GM12878 (cell line): Measurements from ENCODE around the gene ABCD3. TPM values are rescaled to one million over a fixed set of nuclear protein-coding genes. Genes with fewer than 3 reads are reported as not detected.

Source experiments
- ATAC-seq: fragments of 200-7000 bp; cut with Tn5 transposase; 3 replicates; pipeline ENCODE4 v1.9.1; 2020; ENCODE audit warnings: mild to moderate bottlenecking, moderate library complexity
- BruUV-seq: library from RNA; stranded (reverse); fragments of 400-500 nt; replicated peaks from 2 replicates; lab custom pipeline; 2021; lab: Mats Ljungman, UMichigan
- CTCF ChIA-PET: fragments of 300-600 bp; sonication (Branson Sonifier 250); formaldehyde crosslinking; extraction: SDS; loops from one replicate; lab custom pipeline; 2021; ENCODE audit warnings: inconsistent platforms; lab: Yijun Ruan, JAX
- POLR2A ChIA-PET: fragments of 350-600 bp; formaldehyde crosslinking; extraction: SDS; loops from one replicate; lab custom pipeline; 2021; ENCODE audit warnings: inconsistent platforms; lab: Charles Lee
- RAD21 ChIA-PET: fragments of 300-600 bp; sonication (Branson Sonifier 250); formaldehyde crosslinking; loops from one replicate; lab custom pipeline; 2023; ENCODE audit warnings: antibody characterized with exemption; ENCODE audit not compliant: unreplicated experiment; lab: Charles Lee
- SMC1A ChIA-PET: fragments of 300-600 bp; sonication (Branson Sonifier 250); formaldehyde crosslinking; loops from one replicate; lab custom pipeline; 2023; ENCODE audit not compliant: unreplicated experiment, uncharacterized antibody; lab: Charles Lee
- DNase-seq: peaks from one replicate; pipeline ENCODE4 v3.0.0-alpha.2; 2011; ENCODE audit warnings: low read depth, low spot score
- FAIRE-seq: peaks from 3 replicates; lab custom pipeline; 2011; peaks lifted over from hg19 to GRCh38; lab: Jason Lieb, UNC
- H2AFZ ChIP-seq: 2 replicates; pipeline ENCODE4 v1.6.0; 2011; ENCODE audit warnings: low read depth, low read length, control low read depth; ENCODE audit not compliant: control insufficient read depth
- H3K27ac ChIP-seq: 2 replicates; pipeline ENCODE4 v1.5.1; 2011; ENCODE audit warnings: control low read depth; ENCODE audit not compliant: control insufficient read depth, insufficient read depth
- H3K27me3 ChIP-seq, 2 experiments: replicated peaks in 1 of 2; 2 replicates each; pipeline versions ENCODE4 v1.6.0 to v1.6.1; 2011; ENCODE audit warnings: low read length in 1 of 2; ENCODE audit not compliant: control insufficient read depth in 2 of 2, insufficient read depth in 2 of 2
- H3K36me3 ChIP-seq, 2 experiments: 2 replicates each; pipeline ENCODE4 v1.5.1; 2011; ENCODE audit warnings: low read length in 1 of 2; ENCODE audit not compliant: control insufficient read depth in 2 of 2, insufficient read depth in 2 of 2
- H3K4me1 ChIP-seq: 2 replicates; pipeline ENCODE4 v1.6.1; 2011; ENCODE audit warnings: mild to moderate bottlenecking, low read length, moderate library complexity, mixed read lengths; ENCODE audit not compliant: control insufficient read depth, insufficient read depth
- H3K4me2 ChIP-seq: 2 replicates; pipeline ENCODE4 v1.6.0; 2011; ENCODE audit warnings: control low read depth; ENCODE audit not compliant: control insufficient read depth, insufficient read depth
- H3K4me3 ChIP-seq: fragments of 200-600 bp; sonication (generic); 2 replicates; pipeline ENCODE4 v1.5.1; 2016
- H3K79me2 ChIP-seq: 2 replicates; pipeline ENCODE4 v1.6.0; 2011; ENCODE audit warnings: low read length; ENCODE audit not compliant: control insufficient read depth, insufficient read depth
- H3K9ac ChIP-seq: 2 replicates; pipeline ENCODE4 v1.8.0; 2011; ENCODE audit warnings: low read length, control low read depth, mixed read lengths; ENCODE audit not compliant: control insufficient read depth, insufficient read depth
- H3K9me3 ChIP-seq: replicated peaks from 3 replicates; pipeline ENCODE4 v1.5.1; 2011; ENCODE audit warnings: mild to moderate bottlenecking, low read length; ENCODE audit not compliant: control insufficient read depth, insufficient read depth
- H4K20me1 ChIP-seq: 2 replicates; pipeline ENCODE4 v1.6.0; 2011; ENCODE audit not compliant: control insufficient read depth, insufficient read depth
- BMI1 ChIP-seq: fragments of 450-650 bp; IDR thresholded peaks from 2 replicates; pipeline ENCODE4 v1.6.1; 2016; ENCODE audit warnings: mild to moderate bottlenecking, moderate library complexity, borderline replicate concordance
- CHD2 ChIP-seq: IDR thresholded peaks from 2 replicates; pipeline ENCODE4 v1.6.1; 2011; ENCODE audit warnings: low read depth, low read length, improper control_type of control experiment, borderline replicate concordance
- MYC ChIP-seq: IDR thresholded peaks from 2 replicates; pipeline ENCODE4 v1.6.1; 2011; ENCODE audit warnings: mild to moderate bottlenecking, low read length, moderate library complexity, inconsistent platforms; ENCODE audit not compliant: insufficient read depth, insufficient replicate concordance, insufficient read length, severe bottlenecking
- PAX5 ChIP-seq: IDR thresholded peaks from 2 replicates; pipeline ENCODE4 v1.6.1; 2011; ENCODE audit warnings: low read depth, low read length, borderline replicate concordance
- PML ChIP-seq: IDR thresholded peaks from 2 replicates; pipeline ENCODE4 v1.6.1; 2012; ENCODE audit warnings: low read length, inconsistent platforms
- POLR2A ChIP-seq: IDR thresholded peaks from 2 replicates; pipeline ENCODE4 v1.6.1; 2011; ENCODE audit warnings: low read depth, mild to moderate bottlenecking, low read length
- SMAD1 ChIP-seq: fragments of 450-650 bp; IDR thresholded peaks from 2 replicates; pipeline ENCODE4 v1.6.1; 2018; ENCODE audit warnings: mild to moderate bottlenecking, low read depth; ENCODE audit not compliant: partially characterized antibody
- TAF1 ChIP-seq: IDR thresholded peaks from 2 replicates; pipeline ENCODE4 v1.6.1; 2011; ENCODE audit warnings: mild to moderate bottlenecking, low read depth, low read length, borderline replicate concordance
- WGBS: methylation state at CpG from one replicate; pipeline ENCODE4 v1.1.6; 2016; ENCODE audit warnings: low lambda C conversion rate; ENCODE audit not compliant: insufficient replicate concordance, insufficient coverage; ENCODE audit errors: missing lambda C conversion rate; 5-methylcytosine and 5-hydroxymethylcytosine counted together
- in situ Hi-C: fragments of 300-500 bp; cut with MboI; formaldehyde crosslinking; loops from 9 replicates; pipeline ENCODE4 v1.14.3; 2018; ENCODE audit warnings: mixed read lengths
- intact Hi-C: fragments of 100-400 bp; cut with micrococcal nuclease; formaldehyde crosslinking; loops from one replicate; pipeline ENCODE4 v1.14.2; 2022; ENCODE audit not compliant: unreplicated experiment
- polyA plus RNA-seq, 11 experiments: library from polyadenylated mRNA; depleted of rRNA in 4 of 11; unstranded in 6 of 11; stranded (reverse) in 5 of 11; fragments of >200 nt; fragmentation: Nextera tagmentation in 4 of 11; fragmentation: Illumina TruSeq in 1 of 11; extraction: Ambion mirVana in 4 of 11; extraction: Trizol in 1 of 11; gene quantifications; 1 replicate in 1 of 11; 2 replicates in 10 of 11; pipeline versions ENCODE4 v1.2.1 to v1.2.3, GENCODE V29; 2011 to 2016; ENCODE audit warnings: inconsistent platforms in 2 of 11, missing spikeins in 2 of 11, low read depth in 1 of 11
- total RNA-seq, 4 experiments: library from RNA; depleted of rRNA in 3 of 4; stranded (reverse); fragments of >200 nt in 3 of 4; fragmentation: Illumina TruSeq in 1 of 4; extraction: Trizol in 1 of 4; gene quantifications; 2 replicates each; pipeline versions ENCODE4 v1.2.1 to v1.2.3, GENCODE V29; 2013 to 2021
- TF ChIP-seq, protein P1 (sequence below): IDR thresholded peaks from 2 replicates; pipeline ENCODE4 v1.6.1; 2011; ENCODE audit warnings: low read depth, low read length, improper control_type of control experiment, borderline replicate concordance
- TF ChIP-seq, protein P2 (sequence below): fragments of 450-650 bp; IDR thresholded peaks from 2 replicates; pipeline ENCODE4 v1.6.1; 2017; ENCODE audit warnings: antibody characterized with exemption, mild to moderate bottlenecking, moderate library complexity

The ABCD3 gene
- total and polyA plus RNA-seq, 10 of the 15 experiments (the other 5 are each of a cell fraction or from before 2014, with no cell fraction given), result 15.1 to 40.2 (median 24.1) TPM

DNA sequence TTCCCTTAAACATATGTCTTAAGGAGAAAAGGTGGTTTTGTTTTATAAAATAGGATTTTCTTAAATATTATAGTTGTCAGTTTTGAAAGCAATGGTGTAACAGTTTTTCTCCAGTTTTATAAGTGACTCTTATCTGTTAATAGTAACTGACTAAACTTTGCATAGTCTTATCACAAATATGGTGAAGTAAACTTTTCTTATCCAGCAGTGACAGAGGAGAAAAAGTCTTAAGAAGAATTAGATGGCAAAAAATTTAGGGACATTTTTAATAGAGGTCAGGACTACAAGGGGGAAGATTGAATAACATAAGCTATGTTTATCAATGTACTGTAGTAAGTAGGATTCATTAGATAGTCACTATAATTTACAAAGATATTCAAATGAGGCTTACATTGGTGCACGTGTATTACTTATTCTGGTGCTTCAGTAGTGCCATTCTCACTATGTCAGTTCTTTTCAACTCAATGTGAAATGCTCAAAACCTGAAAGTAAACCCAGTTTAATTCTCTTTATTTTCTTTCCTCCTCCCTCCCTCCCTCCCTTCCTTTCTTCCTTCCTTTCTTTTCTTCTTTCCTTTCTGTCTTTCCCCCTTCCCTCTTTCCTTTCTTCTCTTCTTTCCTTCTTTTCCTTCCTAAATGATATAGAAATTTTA, 97.2 kb downstream of the ABCD3 start (continued):
- TF ChIP-seq SMAD1, result no peak
- TF ChIP-seq PAX5, result no peak
- TF ChIP-seq, protein P1, sequence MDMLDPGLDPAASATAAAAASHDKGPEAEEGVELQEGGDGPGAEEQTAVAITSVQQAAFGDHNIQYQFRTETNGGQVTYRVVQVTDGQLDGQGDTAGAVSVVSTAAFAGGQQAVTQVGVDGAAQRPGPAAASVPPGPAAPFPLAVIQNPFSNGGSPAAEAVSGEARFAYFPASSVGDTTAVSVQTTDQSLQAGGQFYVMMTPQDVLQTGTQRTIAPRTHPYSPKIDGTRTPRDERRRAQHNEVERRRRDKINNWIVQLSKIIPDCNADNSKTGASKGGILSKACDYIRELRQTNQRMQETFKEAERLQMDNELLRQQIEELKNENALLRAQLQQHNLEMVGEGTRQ, result no peak
- TF ChIP-seq, protein P2, sequence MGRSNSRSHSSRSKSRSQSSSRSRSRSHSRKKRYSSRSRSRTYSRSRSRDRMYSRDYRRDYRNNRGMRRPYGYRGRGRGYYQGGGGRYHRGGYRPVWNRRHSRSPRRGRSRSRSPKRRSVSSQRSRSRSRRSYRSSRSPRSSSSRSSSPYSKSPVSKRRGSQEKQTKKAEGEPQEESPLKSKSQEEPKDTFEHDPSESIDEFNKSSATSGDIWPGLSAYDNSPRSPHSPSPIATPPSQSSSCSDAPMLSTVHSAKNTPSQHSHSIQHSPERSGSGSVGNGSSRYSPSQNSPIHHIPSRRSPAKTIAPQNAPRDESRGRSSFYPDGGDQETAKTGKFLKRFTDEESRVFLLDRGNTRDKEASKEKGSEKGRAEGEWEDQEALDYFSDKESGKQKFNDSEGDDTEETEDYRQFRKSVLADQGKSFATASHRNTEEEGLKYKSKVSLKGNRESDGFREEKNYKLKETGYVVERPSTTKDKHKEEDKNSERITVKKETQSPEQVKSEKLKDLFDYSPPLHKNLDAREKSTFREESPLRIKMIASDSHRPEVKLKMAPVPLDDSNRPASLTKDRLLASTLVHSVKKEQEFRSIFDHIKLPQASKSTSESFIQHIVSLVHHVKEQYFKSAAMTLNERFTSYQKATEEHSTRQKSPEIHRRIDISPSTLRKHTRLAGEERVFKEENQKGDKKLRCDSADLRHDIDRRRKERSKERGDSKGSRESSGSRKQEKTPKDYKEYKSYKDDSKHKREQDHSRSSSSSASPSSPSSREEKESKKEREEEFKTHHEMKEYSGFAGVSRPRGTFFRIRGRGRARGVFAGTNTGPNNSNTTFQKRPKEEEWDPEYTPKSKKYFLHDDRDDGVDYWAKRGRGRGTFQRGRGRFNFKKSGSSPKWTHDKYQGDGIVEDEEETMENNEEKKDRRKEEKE, result no peak
- no peak for TF ChIP-seq MYC
- no peak for TF ChIP-seq CHD2
- TF ChIP-seq PML, result no peak
- TF ChIP-seq, all 136 proteins: peak for 0

DNA sequence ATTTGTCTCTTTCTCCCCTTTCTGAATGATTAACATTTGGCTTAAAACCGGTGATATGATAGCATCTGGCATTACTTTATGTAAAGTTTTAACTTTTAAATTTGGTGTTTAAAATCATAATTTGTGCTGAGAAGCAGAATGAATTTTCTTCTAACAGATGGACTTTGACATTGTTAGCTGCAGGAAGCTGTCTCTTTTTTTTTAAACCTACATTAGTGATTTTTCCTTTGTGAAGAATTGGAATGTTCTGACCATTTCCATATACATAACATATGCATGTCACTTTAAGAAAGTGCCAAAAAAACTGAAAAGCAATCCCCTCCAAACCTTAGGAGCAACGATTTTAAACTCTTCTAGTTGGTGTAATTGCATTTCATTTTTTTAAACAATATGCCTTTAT, 101.2 kb downstream of the ABCD3 start:
- Histone ChIP-seq H3K27ac (no peak overlapping the region), H3K4me3 (no peak overlapping the region), H2AFZ (no peak overlapping the region), H3K4me1 (no peaks in the 10 kb centered on the region), H3K9me3 (no peaks in the 10 kb centered on the region), H4K20me1 (no peaks in the 10 kb centered on the region), H3K4me2 (no peak overlapping the region), H3K36me3 (no peaks in the 10 kb centered on the region), H3K79me2 (no peaks in the 10 kb centered on the region), H3K27me3 (no peaks in the 10 kb centered on the region), H3K9ac (no peak overlapping the region)
- ChIA-PET CTCF (interaction anchor here (0.7 to 12.6 kb wide), 2 partner anchors 108 to 285 kb away, joined by 3 to 127 read pairs; no protein-coding TSS in a partner anchor), SMC1A (no interaction called here), RAD21 (interaction anchor here (0.9 to 1.3 kb wide), 2 partner anchors 48 to 284 kb away, joined by 3 read pairs; no protein-coding TSS in a partner anchor), POLR2A (no interaction called here)
- DNase-seq, result no peak
- WGBS, result 61% methylated on average over 2 of the region's 2 CpGs
- in situ Hi-C loops, result no loop called here
- intact Hi-C loops, result no loop called here
- ATAC-seq, result no peak
- no peak for TF ChIP-seq POLR2A
- TF ChIP-seq BMI1, result no peak
- no peak for TF ChIP-seq TAF1
- no TSS peak for BruUV-seq
- no peak for FAIRE-seq
